Activated T-cell treated with anti-CD3 and anti-CD28 coated beads, Interleukin-2, amount 50 U/mL, for 72 hours (primary cell): ENCODE measurements around the gene PIPOX. TPM values are rescaled to one million over a fixed set of nuclear protein-coding genes. Genes with fewer than 3 reads are reported as not detected.

Experiments used
- ATAC-seq, 2 donors: fragments of 150-1000 bp; cut with Tn5 transposase; replicated peaks in 1 of 2; 2 replicates each; pipeline ENCODE4 v1.10.0; 2021; ENCODE audit warnings: moderate library complexity in 2 of 2, mild to moderate bottlenecking in 1 of 2
- DNase-seq, 2 donors: peaks; one replicate each; pipeline ENCODE4 v3.0.0; 2021 to 2022; ENCODE audit warnings: mixed read lengths in 1 of 2
- H3K27ac Mint-ChIP-seq: one replicate; pipeline ENCODE4 v1.8.0; 2022; ENCODE audit warnings: mild to moderate bottlenecking, moderate library complexity, mixed read lengths
- H3K27me3 Mint-ChIP-seq: one replicate; pipeline ENCODE4 v1.8.0; 2022; ENCODE audit warnings: low read depth, mixed read lengths
- H3K36me3 Mint-ChIP-seq, 2 donors: one replicate each; pipeline ENCODE4 v1.8.0; 2022; ENCODE audit warnings: mixed read lengths in 2 of 2, mild to moderate bottlenecking in 1 of 2; ENCODE audit not compliant: insufficient read depth in 2 of 2
- H3K4me1 Mint-ChIP-seq: one replicate; pipeline ENCODE4 v1.8.0; 2022; ENCODE audit warnings: low read depth, mixed read lengths
- H3K4me3 Mint-ChIP-seq, 2 donors: one replicate each; pipeline ENCODE4 v1.8.0; 2022; ENCODE audit warnings: mild to moderate bottlenecking in 2 of 2, mixed read lengths in 2 of 2, moderate library complexity in 2 of 2
- H3K9me3 Mint-ChIP-seq, 2 donors: one replicate each; pipeline ENCODE4 v1.8.0; 2022; ENCODE audit warnings: mixed read lengths in 2 of 2
- total RNA-seq, 2 donors: library from RNA; stranded (reverse); gene quantifications; one replicate each; pipeline ENCODE4 v1.2.3, GENCODE V29; 2022

The PIPOX gene
- total RNA-seq, 2 donors from 2014 or later, result 9.4 to 13.7 TPM

GRCh38 chr17:29008591-29008990 lies 34.4 kb upstream of the PIPOX start:
- Mint-ChIP-seq H3K27ac (no peak overlapping the region), H3K4me1 (peaks cover 11% of the 10 kb centered on the region), H3K4me3 (no peak overlapping the region), H3K9me3 (no peaks in the 10 kb centered on the region), H3K27me3 (peaks cover 52% of the 10 kb centered on the region), H3K36me3 (no peaks in the 10 kb centered on the region)
- ATAC-seq (no peak), DNase-seq (no peak)

GRCh38 chr17:29010129-29010528 lies 32.8 kb upstream of the PIPOX start:
- Mint-ChIP-seq H3K36me3 (no peaks in the 10 kb centered on the region), H3K9me3 (no peaks in the 10 kb centered on the region), H3K4me3 (no peak overlapping the region), H3K27me3 (peaks cover 37% of the 10 kb centered on the region), H3K4me1 (peaks cover 11% of the 10 kb centered on the region), H3K27ac (no peak overlapping the region)
- ATAC-seq (no peak), DNase-seq (no peak)

DNA sequence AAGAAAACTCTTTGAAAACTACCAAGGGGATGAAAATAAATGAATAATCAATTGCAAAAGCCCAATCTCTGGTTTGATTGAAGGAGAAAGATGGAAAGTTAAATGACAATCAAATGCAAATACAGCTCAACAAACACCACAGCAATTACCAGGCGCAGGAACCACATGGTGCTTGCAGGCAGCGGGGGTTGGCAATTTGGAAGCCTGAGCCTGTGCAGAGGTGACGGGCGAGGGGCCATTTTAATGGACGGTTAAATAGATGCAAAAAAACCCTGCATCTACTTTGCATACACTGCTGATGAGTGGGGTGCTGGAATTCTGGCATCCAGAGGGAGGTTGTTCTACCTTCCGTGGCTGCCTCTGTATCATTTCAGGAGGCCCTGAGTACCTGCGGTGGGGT lies 32.4 kb upstream of the PIPOX start:
- DNase-seq (no peak), ATAC-seq (no peak)
- no peaks in the 10 kb centered on the region for H3K9me3 Mint-ChIP-seq
- peaks cover 11% of the 10 kb centered on the region for H3K4me1 Mint-ChIP-seq
- H3K36me3 Mint-ChIP-seq, result no peaks in the 10 kb centered on the region
- H3K27ac Mint-ChIP-seq, result no peak overlapping the region
- H3K4me3 Mint-ChIP-seq, result no peak overlapping the region
- peaks cover 37% of the 10 kb centered on the region for H3K27me3 Mint-ChIP-seq

- Mint-ChIP-seq H3K9me3 (no peaks in the 10 kb centered on the region), H3K27me3 (peaks cover 30% of the 10 kb centered on the region), H3K36me3 (no peaks in the 10 kb centered on the region), H3K4me3 (no peak overlapping the region), H3K27ac (no peak overlapping the region), H3K4me1 (peaks cover 11% of the 10 kb centered on the region)
- ATAC-seq (no peak), DNase-seq (no peak)
These were observed 30.4 kb upstream of the PIPOX start for GRCh38 chr17:29012535-29012934.

DNA sequence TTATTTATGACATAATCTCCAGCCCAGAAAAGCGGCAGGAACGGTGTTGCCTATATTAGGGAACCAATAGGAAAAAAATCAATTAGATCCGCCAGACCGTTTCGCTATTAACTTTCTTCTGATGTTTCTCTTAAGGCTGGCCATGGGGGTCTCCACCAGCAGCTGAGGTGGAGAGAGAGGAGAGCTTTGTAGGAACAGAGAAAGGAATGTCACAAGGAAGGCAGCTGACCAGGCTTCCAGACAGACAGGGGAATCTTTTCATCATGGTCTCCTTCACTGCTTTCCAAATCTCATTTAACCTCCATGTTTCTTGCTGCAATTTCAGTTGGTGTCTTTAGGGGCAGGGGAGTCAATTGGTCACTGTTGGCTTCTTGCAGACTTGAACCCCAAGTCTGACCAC lies 28.2 kb upstream of the PIPOX start:
- no peaks in the 10 kb centered on the region for H3K36me3 Mint-ChIP-seq
- H3K27ac Mint-ChIP-seq, result no peak overlapping the region
- H3K27me3 Mint-ChIP-seq, result peaks cover 31% of the 10 kb centered on the region
- no peaks in the 10 kb centered on the region for H3K9me3 Mint-ChIP-seq
- H3K4me1 Mint-ChIP-seq, result peaks cover 17% of the 10 kb centered on the region
- no peak overlapping the region for H3K4me3 Mint-ChIP-seq
- ATAC-seq (no peak), DNase-seq (no peak)

DNA sequence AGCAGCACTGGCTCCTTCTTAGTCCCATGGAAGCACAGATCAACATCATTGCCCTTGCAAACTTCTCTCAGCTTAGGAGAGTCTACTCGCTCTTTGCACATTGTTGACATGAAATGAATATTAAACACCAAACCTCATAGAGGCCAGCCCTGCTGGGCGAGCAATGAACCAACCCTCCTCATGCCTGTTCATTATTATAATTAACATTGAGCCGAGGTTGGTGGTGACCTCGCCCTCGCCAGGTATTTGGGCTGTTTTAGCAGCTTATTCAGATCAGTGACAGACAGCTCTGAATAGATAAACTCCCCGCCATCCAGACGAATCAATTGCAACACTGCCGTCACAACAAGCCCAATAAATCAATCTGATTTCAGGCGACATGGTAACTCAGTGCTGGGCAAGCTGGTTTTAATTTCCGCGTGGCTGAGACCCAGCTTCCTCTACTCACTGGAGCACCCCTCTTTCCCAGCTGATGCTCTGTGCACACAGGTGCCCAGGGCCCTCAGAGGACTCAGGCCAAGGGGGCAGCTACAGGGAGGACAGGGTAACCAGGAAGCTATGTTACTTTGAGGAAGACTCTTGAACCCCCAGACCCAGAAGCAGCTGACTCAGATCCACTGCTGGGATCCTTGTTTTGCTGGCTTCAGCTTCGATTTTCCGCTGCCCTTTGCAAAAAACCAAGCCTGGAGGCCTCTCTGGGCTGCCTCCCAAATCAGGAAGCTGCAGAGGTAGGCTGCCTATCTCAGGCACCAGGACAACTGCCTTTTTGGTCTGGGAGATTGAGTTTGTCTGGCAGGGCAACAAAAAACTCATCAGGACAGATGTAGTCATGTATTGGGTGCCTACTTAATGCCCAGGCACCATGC lies 26.4 kb upstream of the PIPOX start:
- Mint-ChIP-seq H3K4me3 (no peak overlapping the region), H3K27me3 (peaks cover 33% of the 10 kb centered on the region), H3K9me3 (no peaks in the 10 kb centered on the region), H3K27ac (no peak overlapping the region), H3K36me3 (peaks cover 0 to 2% of the 10 kb centered on the region in 2 donors), H3K4me1 (peaks cover 15% of the 10 kb centered on the region)
- ATAC-seq (no peak), DNase-seq (no peak)

GRCh38 chr17:29018788-29019474 lies 24.0 kb upstream of the PIPOX start:
- Mint-ChIP-seq H3K27ac (no peak overlapping the region), H3K9me3 (no peaks in the 10 kb centered on the region), H3K27me3 (peaks cover 49% of the 10 kb centered on the region), H3K4me1 (peaks cover 10% of the 10 kb centered on the region), H3K4me3 (no peak overlapping the region), H3K36me3 (peaks cover 0 to 2% of the 10 kb centered on the region in 2 donors)
- no peak for DNase-seq
- no peak for ATAC-seq

GRCh38 chr17:29019475-29020181 lies 23.3 kb upstream of the PIPOX start:
- Mint-ChIP-seq H3K9me3 (no peaks in the 10 kb centered on the region), H3K27ac (no peak overlapping the region), H3K36me3 (peaks cover 0 to 2% of the 10 kb centered on the region in 2 donors), H3K27me3 (peaks cover 49% of the 10 kb centered on the region), H3K4me1 (peaks cover 10% of the 10 kb centered on the region), H3K4me3 (no peak overlapping the region)
- no peak for ATAC-seq
- no peak for DNase-seq

DNA sequence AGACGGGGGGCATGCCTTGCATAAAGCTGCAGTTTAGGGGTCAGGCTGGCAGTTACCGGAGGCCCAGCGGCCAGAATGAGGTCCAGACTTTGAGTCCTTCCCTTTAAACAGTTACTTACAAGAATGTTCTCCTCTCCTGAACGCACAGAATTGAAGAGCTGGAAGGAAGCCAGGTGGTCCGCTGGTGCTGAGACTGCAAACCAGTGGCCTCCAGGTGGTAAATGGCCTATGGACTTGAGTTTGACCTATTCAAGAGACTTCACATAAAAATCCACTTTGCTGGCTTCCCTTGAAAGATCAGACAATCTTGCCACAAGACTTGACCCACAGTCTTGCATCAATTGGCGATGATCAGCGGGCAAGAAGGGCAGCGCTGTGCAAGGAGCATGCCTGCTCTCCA lies 22.4 kb upstream of the PIPOX start:
- no peak for DNase-seq
- Mint-ChIP-seq H3K4me1 (peaks cover 10% of the 10 kb centered on the region), H3K36me3 (peaks cover 0 to 2% of the 10 kb centered on the region in 2 donors), H3K4me3 (no peak overlapping the region), H3K27me3 (peaks cover 49% of the 10 kb centered on the region), H3K27ac (no peak overlapping the region), H3K9me3 (no peaks in the 10 kb centered on the region)
- ATAC-seq, result no peak

DNA sequence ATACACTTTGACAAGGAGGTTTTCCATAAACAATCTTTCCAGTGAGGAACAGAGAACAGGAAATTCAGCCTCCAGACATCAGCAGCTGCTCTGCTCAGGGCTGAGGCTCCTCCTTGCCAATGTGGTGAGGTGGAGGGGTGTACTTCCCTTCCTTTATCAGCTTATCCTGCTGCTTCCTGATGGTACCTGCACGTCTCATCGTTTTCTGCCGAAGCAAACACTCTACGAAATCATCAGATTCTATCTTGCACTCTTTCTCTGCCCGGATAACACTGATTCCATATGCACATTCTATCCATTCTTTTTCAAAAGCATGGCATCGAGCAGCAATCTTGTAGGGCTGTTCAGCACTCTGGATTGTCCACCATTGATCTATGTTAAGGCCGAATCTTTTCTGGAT lies 21.7 kb upstream of the PIPOX start:
- Mint-ChIP-seq H3K27ac (no peak overlapping the region), H3K36me3 (peaks cover 0 to 2% of the 10 kb centered on the region in 2 donors), H3K9me3 (no peaks in the 10 kb centered on the region), H3K4me3 (no peak overlapping the region), H3K4me1 (peaks cover 10% of the 10 kb centered on the region), H3K27me3 (peaks cover 49% of the 10 kb centered on the region)
- ATAC-seq, result no peak
- DNase-seq, result no peak

DNA sequence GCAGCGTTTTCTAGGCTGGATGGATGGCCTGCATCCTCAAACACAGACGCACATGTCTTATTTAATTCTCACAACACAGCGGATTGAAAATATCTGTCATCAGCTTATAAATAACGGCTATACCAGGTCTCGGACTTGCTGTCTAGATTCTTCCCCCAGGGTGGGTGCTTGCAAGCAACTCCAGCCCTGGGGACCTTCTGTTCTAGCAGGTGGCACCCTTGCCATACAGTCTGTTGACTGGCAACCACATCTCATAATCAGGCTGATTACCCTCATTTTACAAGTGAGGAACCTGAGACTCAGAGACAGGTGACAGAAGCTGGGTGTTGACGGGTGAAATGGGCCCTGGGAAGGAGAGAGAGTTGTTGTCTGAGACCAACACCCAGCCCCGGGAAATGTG lies 20.9 kb upstream of the PIPOX start:
- Mint-ChIP-seq H3K4me1 (peaks cover 10% of the 10 kb centered on the region), H3K4me3 (no peak overlapping the region), H3K36me3 (peaks cover 0 to 2% of the 10 kb centered on the region in 2 donors), H3K27me3 (peaks cover 55% of the 10 kb centered on the region), H3K9me3 (no peaks in the 10 kb centered on the region), H3K27ac (no peak overlapping the region)
- DNase-seq (no peak), ATAC-seq (no peak)

- H3K4me3 Mint-ChIP-seq, result no peak overlapping the region
- DNase-seq, result no peak
- H3K27me3 Mint-ChIP-seq, result peaks cover 38% of the 10 kb centered on the region
- ATAC-seq, result no peak
- H3K27ac Mint-ChIP-seq, result no peak overlapping the region
- H3K36me3 Mint-ChIP-seq, result peaks cover 0 to 2% of the 10 kb centered on the region in 2 donors
- peaks cover 6% of the 10 kb centered on the region for H3K4me1 Mint-ChIP-seq
- H3K9me3 Mint-ChIP-seq, result no peaks in the 10 kb centered on the region
These were observed 18.5 kb upstream of the PIPOX start for GRCh38 chr17:29024316-29024952.

DNA sequence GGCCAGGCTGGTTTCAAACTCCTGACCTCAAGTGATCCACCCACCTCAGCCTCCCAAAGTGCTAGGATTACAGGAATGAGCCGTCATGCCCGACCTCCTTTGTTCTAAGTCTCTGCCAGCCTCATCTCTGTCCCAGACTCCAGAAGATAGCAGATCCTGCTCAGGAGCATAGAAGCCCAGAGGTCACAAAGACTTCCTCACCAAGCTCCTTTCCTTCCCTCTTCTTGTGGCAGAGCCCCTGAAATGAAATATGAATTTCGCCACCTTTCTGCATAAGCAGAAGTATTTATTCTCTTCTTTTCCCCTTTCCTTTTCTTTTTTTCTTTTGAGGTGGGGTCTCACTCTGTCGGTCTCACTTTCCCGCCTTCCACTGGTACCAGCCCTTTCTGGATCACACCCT lies 11.5 kb upstream of the PIPOX start:
- ATAC-seq (no peak), DNase-seq (no peak)
- Mint-ChIP-seq H3K9me3 (peaks cover 6 to 8% of the 10 kb centered on the region in 2 donors), H3K27ac (no peak overlapping the region), H3K4me1 (no peaks in the 10 kb centered on the region), H3K4me3 (no peak overlapping the region), H3K36me3 (peaks cover 7 to 8% of the 10 kb centered on the region in 2 donors), H3K27me3 (peaks cover 48% of the 10 kb centered on the region)
